ENCODE measurements around the gene NPBWR2. TPM values are rescaled to one million over a fixed set of nuclear protein-coding genes. Genes with fewer than 3 reads are reported as not detected.

The NPBWR2 gene
- total and polyA plus RNA-seq, 3 donors from 2014 or later = 0.19 TPM; not detected in 2

DNA sequence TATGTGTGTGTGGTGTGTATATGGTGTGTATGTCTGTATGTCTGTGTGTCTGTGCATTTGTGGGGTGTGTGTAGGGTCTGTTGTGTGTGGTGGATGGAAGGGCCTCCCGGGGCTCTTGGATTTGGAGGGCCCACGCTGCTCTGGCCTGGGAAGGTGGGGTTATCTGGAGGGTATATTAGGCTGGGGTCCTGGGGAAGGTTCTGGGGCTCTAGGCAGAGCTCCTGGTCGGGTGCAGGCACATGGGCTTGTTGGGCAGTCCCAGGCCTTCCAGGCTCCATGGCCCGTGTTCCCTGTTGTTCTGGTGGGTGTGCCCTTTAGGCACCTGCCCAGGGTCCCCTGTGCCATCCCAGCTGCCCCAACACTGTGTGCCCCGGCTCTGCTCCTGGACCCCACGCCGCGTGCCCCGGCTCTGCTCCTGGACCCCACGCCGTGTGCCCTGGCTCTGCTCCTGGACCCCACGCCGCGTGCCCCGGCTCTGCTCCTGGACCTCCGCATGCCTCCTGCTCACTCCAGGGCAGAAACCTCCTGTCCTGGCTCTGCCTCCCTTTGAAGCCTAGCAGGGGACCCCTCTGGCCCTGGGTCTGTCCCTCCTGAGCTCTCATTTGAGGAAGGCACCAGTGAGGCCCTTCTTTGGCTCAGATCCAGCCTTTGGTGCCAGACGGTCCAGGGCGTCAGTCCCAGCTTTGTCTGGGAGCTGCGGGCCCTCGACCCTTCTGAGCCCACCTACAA lies 46.7 kb upstream of the NPBWR2 start:
- Histone ChIP-seq H3K4me1 (no peaks in the 10 kb centered on the region), H3K36me3 (ENCODE audit: low read depth, missing control alignments) (no peaks in the 10 kb centered on the region), H3K9me3 (no peaks in the 10 kb centered on the region), H3K27me3 (no peaks in the 10 kb centered on the region), H3K4me3 (no peak overlapping the region), H3K27ac (no peak overlapping the region)
- intact Hi-C loops (cut with DNase I; ENCODE audit: low total_unique reads) = no loop called here
- TF ChIP-seq, protein P1, sequence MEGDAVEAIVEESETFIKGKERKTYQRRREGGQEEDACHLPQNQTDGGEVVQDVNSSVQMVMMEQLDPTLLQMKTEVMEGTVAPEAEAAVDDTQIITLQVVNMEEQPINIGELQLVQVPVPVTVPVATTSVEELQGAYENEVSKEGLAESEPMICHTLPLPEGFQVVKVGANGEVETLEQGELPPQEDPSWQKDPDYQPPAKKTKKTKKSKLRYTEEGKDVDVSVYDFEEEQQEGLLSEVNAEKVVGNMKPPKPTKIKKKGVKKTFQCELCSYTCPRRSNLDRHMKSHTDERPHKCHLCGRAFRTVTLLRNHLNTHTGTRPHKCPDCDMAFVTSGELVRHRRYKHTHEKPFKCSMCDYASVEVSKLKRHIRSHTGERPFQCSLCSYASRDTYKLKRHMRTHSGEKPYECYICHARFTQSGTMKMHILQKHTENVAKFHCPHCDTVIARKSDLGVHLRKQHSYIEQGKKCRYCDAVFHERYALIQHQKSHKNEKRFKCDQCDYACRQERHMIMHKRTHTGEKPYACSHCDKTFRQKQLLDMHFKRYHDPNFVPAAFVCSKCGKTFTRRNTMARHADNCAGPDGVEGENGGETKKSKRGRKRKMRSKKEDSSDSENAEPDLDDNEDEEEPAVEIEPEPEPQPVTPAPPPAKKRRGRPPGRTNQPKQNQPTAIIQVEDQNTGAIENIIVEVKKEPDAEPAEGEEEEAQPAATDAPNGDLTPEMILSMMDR (IDR thresholded peaks at IDR 0.05) = no peak
- no peak for TF ChIP-seq POLR2A (IDR thresholded peaks at IDR 0.05)
- WGBS, 2 donors = 89 to 97% methylated on average over 11 to 20 of the region's 20 CpGs
- no peak for DNase-seq

DNA sequence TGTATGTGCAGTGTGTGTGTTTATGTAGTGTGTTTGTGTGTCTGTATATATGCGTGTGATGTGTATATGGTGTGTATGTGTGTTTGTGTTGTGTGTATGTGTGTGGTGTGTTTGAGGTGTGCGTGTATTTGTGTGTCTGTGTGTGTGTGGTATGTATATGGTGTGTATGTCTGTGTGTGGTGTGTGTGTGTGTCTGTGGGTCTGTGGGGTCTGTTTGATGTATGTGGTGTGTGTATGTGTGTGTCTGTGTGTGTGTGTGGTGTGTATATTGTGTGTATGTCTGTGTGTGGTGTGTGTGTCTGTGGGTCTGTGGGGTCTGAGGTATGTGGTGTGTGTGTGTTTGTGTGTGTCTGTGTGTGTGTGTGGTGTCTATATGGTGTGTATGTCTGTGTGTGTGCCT lies 46.0 kb upstream of the NPBWR2 start:
- intact Hi-C loops (cut with DNase I; ENCODE audit: low total_unique reads) = no loop called here
- DNase-seq = no peak
- H3K9me3 ChIP-seq = no peaks in the 10 kb centered on the region
- H3K36me3 ChIP-seq (ENCODE audit: low read depth, missing control alignments) = no peaks in the 10 kb centered on the region
- no peak overlapping the region for H3K4me3 ChIP-seq
- no peaks in the 10 kb centered on the region for H3K27me3 ChIP-seq
- H3K4me1 ChIP-seq = no peaks in the 10 kb centered on the region
- TF ChIP-seq, protein P1 (IDR thresholded peaks at IDR 0.05) = no peak
- no peak for TF ChIP-seq POLR2A (IDR thresholded peaks at IDR 0.05)
- 97 to 100% methylated on average over 1 to 2 of the region's 2 CpGs for whole genome bisulfite sequencing, 2 donors
- no peak overlapping the region for H3K27ac ChIP-seq

DNA sequence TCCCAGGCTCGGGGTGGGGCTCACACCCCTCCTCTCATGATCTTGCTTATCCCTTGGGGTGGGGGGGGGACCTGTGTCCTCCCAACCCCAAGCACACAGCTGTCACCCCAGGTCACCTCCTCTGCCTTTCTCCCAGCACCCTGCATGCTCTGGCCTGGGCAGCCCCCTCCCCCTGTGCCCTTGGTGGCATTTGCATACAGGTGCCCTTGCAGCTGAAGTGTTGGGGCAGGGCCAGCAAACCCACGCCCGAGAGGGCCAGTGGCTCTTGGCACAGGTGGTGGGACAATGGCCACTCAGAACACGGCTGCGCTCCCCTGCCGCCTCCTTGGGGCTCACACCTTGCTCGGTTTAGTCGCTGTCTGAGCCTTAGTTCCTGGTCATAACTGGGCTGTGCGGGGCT lies 45.5 kb upstream of the NPBWR2 start:
- H3K27ac ChIP-seq = no peak overlapping the region
- no peaks in the 10 kb centered on the region for H3K36me3 ChIP-seq (ENCODE audit: low read depth, missing control alignments)
- DNase-seq = no peak
- H3K9me3 ChIP-seq = no peaks in the 10 kb centered on the region
- H3K27me3 ChIP-seq = no peaks in the 10 kb centered on the region
- H3K4me3 ChIP-seq = no peak overlapping the region
- 82 to 83% methylated on average over 9 of the region's 9 CpGs for WGBS, 2 donors
- intact Hi-C loops (cut with DNase I; ENCODE audit: low total_unique reads) = no loop called here
- H3K4me1 ChIP-seq = no peaks in the 10 kb centered on the region
- TF ChIP-seq, protein P1 (IDR thresholded peaks at IDR 0.05) = no peak
- TF ChIP-seq POLR2A (IDR thresholded peaks at IDR 0.05) = no peak

DNA sequence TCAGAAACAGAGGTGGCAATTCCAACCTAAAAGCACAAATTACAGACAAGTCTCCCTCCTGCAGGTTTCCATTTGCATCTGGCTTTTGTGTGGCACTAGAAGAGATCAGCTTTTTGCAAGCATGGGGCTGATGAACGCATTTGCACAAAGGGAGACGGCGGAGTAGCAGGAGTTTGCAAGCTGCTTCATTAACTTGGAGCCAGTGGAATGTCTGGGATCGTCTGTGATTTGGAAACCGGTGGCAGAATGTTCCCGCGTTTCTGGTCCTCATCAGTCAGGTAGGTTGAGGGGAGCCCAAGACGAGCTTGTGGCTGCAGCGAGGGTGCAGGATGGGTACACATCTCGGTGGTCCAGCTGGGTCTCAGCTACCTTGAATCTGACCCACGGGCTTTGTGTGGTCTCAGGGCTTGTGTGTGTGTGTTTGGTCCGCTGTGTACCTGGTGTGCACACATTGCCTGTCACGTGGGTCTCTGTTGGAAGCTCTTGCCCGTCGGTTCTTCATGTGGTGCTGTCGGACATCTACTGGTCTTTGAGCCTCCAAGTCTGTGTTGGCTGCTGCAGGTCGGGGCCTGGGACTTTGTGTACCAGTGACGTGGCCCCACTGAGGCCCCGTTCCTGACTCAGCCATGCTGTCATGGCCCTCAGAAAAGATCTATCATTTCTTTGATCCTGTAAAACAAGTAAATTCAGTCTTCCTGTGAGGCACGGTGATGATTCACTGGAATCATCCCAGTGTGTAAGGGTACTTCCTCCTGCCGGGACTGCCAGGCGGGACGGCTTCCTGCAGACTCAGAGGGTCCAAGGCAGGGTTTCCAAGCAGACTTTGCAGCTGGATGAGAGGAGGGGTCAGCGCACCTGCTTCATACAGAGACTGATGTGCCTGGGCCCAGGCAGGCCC lies 44.5 kb upstream of the NPBWR2 start:
- TF ChIP-seq, protein P1 (IDR thresholded peaks at IDR 0.05) = no peak
- no peak for TF ChIP-seq POLR2A (IDR thresholded peaks at IDR 0.05)
- 79 to 85% methylated on average over 23 to 24 of the region's 24 CpGs for WGBS, 2 donors
- intact Hi-C loops (cut with DNase I; ENCODE audit: low total_unique reads) = no loop called here
- no peaks in the 10 kb centered on the region for H3K4me1 ChIP-seq
- no peaks in the 10 kb centered on the region for H3K36me3 ChIP-seq (ENCODE audit: low read depth, missing control alignments)
- H3K27ac ChIP-seq = no peak overlapping the region
- H3K9me3 ChIP-seq = no peaks in the 10 kb centered on the region
- no peaks in the 10 kb centered on the region for H3K27me3 ChIP-seq
- no peak overlapping the region for H3K4me3 ChIP-seq
- DNase-seq = no peak
